NOMO-1 treated with dmso at 0.1 percent for 144 hours (cell line): ENCODE data around the gene MFAP1.
"Not testable (repeated sequence)": the region's sequence is repeated elsewhere in the genome, so short reads cannot be mapped to it uniquely, and the experiment has no call there.

Source experiments
- DNase-seq: peaks from one replicate; lab custom pipeline; 2025; ENCODE audit not compliant: unreplicated experiment; lab: John Stamatoyannopoulos, UW

MFAP1 gene, protein sequence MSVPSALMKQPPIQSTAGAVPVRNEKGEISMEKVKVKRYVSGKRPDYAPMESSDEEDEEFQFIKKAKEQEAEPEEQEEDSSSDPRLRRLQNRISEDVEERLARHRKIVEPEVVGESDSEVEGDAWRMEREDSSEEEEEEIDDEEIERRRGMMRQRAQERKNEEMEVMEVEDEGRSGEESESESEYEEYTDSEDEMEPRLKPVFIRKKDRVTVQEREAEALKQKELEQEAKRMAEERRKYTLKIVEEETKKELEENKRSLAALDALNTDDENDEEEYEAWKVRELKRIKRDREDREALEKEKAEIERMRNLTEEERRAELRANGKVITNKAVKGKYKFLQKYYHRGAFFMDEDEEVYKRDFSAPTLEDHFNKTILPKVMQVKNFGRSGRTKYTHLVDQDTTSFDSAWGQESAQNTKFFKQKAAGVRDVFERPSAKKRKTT

DNA sequence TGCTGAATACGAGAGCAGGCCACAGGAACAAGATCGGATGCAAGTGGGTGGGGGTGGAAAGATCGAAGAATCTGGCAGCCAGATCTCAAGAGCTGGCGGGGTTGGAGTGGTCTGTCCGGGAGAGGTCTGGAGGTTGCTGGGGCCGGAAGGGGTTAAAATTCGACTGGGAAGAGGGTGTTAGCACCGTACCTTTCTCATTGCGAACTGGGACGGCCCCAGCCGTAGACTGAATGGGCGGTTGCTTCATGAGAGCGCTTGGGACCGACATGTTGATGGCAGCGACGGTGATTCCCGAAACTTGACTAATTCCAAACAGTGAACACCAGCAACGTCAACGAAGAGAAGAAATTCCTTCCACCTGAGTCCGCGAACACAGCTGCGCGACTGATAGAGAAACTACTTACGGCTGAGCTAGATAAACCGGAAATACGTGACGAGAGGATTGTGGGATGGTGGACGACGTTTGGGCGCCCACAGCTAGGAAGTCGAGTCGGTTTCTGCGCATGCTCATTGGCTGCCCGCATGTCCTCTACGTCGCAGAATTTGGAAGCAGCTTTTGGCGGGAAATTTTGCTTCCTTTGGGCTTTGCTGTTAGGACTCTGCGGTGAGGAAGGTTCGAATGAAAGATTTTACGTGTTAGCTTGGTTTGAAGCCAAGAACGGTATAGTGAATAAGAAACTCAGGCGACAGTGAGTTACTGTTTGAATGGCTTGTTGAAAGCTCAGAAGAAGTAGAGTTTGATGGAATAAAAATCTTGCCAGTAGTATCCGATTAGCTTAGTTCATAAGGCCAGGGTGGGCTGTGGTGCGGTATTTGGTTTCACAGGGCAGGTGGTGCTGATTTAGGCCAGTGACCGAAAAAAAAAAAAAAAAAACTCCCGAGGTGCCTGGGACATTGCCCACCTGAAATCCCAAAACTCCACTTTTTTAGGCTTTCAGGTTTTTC is at the start of gene MFAP1:
Gene MFAP1, minus strand, starts transcription at position 389 of the 945 bp plus-strand sequence. Its CDS starts 121 bp downstream, at position 268.
- peak; percentile 98 for DNase-seq

GRCh38 chr15:43873651-43874050 is 49.2 kb upstream of the MFAP1 start:
- DNase-seq: no peak

- no peak for DNase-seq
These were observed 48.0 kb upstream of the MFAP1 start for GRCh38 chr15:43872416-43873020.

GRCh38 chr15:43871835-43872234 is 47.3 kb upstream of the MFAP1 start:
- no peak for DNase-seq

DNA sequence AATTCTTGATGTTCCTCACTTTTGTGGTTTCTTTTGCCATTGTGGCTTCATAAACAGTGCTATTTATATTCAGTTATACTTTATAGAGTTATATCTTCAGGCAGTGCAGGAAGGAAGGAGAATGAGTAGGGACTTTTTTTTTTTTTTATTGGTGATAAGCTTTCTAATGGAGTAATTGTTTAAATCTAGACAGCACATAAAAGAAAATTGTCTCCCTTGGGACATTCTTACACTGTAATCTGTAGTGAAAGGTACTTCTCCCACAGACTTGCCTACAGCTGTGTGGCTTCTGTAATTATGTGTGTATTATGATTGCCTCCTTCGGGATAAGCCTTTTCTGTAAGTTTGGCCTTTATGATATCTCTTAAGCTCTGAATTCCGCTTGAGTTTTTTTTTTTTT is 43.9 kb upstream of the MFAP1 start:
- no peak for DNase-seq

DNA sequence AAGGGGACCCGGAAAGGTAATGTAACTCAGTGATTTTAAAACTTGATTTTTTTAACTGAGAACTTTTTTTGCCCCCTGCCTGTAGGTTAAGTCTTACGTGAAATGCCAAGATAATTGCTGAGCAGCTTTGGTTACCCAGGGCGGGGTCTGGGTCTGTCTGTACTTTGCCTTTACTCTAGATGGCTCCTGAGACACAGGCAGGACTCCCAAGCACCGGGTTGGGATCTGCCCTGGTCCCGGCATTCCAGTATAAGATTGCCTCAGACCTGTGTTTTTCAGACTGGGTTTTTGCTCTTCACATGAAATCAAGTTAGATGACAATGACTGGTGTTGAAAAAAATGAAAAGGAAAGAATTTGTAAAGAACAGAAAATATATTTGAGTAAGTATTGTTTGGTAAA is 42.6 kb upstream of the MFAP1 start:
- DNase-seq: no peak

- DNase-seq: not testable (repeated sequence)
These were observed 42.1 kb upstream of the MFAP1 start for GRCh38 chr15:43866636-43867035.

DNA sequence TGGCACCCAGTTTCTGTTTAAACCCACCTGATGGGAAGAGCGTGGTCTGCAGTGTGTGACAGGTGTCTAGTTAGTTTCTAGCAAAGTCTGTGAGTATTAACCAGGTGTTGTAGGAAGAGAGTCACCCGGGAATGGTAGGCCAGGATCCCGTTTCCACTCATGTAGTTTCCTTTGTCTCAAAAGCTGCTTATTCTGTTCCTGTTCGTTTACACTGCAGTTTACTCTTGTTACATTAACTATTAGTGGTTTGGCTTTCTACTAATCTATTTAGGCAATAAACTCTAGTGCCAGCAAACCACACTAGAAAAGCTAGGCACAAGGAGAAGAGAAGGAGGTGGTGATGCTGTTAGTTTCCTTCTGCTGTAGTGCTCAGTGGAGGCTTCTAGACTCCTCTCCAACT is 35.1 kb upstream of the MFAP1 start:
- no peak for DNase-seq

DNA sequence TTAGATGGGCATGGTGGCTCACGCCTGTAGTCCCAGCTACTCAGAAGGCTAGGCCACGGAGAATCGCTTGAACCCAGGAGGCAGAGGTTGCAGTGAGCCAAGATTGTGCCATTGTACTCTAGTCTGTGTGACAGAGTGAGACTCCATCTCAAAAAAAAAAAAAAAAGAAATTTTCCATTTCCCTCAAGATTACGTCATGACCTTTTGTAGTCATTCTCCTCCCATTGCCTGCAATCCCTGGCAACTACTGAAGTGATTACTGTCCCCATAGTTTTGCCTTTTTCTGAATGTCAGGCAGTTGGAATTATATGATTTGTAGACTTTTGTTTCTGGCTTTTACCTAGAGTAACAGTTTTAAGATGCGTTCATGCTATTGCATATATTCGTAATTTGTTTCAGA is 30.3 kb upstream of the MFAP1 start:
- DNase-seq: no peak

DNA sequence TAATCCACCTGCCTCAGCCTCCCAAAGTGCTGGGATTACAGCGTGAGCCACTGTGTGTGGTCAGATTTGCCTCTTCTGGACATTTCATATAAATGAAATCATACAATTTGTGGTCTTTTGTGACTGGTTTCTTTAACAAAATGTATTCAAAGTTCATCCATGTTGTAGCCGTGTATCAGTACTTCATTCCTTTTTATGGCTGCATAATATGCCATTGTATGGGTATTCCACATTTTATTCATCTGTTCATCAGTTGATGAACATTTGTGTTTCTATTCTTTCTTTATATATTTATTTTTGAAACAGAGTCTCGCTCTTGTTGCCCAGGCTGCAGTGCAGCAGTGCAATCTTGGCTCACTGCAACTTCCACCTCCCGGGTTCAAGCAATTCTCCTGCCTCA is 28.1 kb upstream of the MFAP1 start:
- DNase-seq: no peak

DNA sequence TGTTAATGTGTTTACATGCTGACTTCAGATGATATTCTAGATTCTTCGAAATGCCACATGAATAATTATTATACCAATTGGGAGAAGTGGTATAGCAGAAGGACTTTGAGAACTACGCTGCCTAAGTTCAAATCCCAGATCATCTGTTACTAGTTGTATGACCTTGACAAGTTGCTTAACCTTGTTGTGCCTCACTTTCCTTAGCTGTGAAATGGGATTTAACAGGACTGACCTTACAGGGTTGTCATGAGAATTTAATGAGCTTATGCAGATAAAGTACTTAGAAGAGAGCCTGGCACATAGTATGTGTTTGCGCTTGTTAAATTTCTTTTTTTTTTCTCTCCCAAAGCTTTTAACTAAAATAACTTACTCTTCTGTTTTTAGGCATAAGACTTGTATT is 26.8 kb upstream of the MFAP1 start:
- DNase-seq: no peak

GRCh38 chr15:43845421-43845820 is 20.9 kb upstream of the MFAP1 start:
- no peak for DNase-seq

DNA sequence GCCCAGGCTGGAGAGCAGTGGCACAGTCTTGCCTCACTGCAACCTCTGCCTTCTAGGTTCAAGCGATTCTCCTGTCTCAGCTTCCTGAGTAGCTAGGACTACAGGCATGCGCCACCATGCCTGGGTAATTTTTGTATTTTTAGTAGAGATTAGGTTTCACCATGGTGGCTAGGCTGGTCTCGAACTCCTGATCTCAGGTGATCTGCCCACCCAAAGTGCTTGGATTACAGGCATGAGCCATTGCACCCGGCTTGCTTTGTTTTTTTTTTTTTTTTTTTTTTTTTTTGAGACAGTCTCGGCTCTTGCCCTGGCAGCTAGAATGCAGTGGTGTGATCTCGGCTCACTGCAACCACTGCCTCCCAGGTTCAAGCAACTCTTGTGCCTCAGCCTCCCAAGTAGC is 8.0 kb upstream of the MFAP1 start:
- DNase-seq: not testable (repeated sequence)

GRCh38 chr15:43831519-43832052 is 7.1 kb upstream of the MFAP1 start:
- DNase-seq: not testable (repeated sequence)

GRCh38 chr15:43830691-43831275 is 6.3 kb upstream of the MFAP1 start:
- not testable (repeated sequence) for DNase-seq

DNA sequence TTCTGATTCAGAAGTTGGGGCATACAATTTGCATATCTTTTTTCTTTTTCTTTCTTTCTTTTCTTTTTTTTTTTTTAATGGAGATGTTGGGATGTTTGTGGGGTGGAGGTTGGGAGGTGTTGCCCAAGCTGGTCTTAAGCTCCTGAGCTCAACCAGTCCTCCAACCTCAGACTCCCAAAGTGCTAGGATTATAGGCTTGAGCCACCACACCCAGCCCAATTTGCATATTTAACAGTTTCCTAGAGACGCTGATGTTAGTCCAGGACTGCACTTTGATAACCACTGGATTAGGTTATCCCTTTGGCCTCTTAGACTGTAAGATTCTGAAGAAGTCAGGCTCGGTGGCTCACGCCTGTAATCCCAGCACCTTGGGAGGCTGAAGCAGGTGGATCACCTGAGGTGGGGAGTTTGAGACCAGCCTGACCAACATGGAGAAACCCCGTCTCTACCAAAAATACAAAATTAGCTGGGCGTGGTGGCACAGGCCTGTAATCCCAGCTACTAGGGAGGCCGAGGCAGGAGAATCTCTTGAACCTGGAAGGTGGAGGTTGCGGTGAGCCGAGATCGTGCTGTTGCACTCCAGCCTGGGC is 5.6 kb upstream of the MFAP1 start:
- DNase-seq: not testable (repeated sequence)

DNA sequence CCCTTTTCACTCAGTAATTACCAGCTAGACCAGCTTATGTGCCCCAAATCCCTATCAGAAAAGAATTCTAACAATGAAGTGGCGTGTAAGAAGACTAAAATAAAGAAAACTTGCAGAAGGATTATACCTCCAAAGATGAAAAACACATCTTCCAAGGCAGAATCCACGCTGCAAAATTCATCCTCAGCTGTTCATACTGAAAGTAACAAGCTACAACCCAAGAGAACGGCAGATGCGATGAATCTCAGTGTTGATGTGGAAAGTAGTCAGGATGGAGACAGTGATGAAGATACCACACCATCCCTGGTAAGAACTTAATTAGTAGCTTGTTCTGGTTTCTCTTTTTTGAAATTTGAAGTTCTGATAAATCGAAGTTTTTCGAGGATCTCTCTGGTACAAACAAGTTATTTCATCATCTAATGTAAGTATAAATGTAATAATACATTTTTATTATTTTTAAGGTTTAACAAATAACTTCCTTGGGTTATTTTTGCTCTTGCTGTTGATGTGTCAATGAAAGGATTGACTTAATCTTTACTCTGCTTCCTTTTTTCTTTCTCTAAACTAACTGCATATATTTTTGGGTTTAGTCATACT is 3.7 kb upstream of the MFAP1 start:
- no peak for DNase-seq

GRCh38 chr15:43826508-43827341 is 2.2 kb upstream of the MFAP1 start, which contains the start of gene WDR76:
TSS of gene WDR76 (plus strand) at chr15:43827002. CDS start at chr15:43827033, 31 bp downstream.
- peak; percentile 87 for DNase-seq

- DNase-seq: no peak
These were observed 1.6 kb upstream of the MFAP1 start for GRCh38 chr15:43826029-43826507.
